A673 (cell line): ENCODE measurements around the gene ENOX1. TPM values are rescaled to one million over a fixed set of nuclear protein-coding genes. Genes with fewer than 3 reads are reported as not detected.

ENCODE experiments used
- BruUV-seq: library from RNA; stranded (reverse); fragments of 400-500 nt; replicated peaks from 2 replicates; lab custom pipeline; 2021; lab: Mats Ljungman, UMichigan
- CTCF ChIA-PET: fragments of 300-600 bp; sonication (Branson Sonifier 250); formaldehyde crosslinking; loops from one replicate; lab custom pipeline; 2022; ENCODE audit warnings: antibody characterized with exemption; lab: Charles Lee
- POLR2A ChIA-PET: fragments of 300-600 bp; sonication (Branson Sonifier 250); formaldehyde crosslinking; loops from one replicate; lab custom pipeline; 2022; ENCODE audit warnings: antibody characterized with exemption; ENCODE audit not compliant: low non-redundant PET; lab: Charles Lee
- DNase-seq: peaks from one replicate; pipeline ENCODE4 v3.0.0-alpha.2; 2015; ENCODE audit warnings: low spot score
- H3K27ac ChIP-seq: fragments of 200-600 bp; sonication (generic); 2 replicates; pipeline ENCODE4 v1.5.1; 2016; ENCODE audit warnings: mixed run types, low read depth, mild to moderate bottlenecking, mixed read lengths, antibody characterized with exemption, low read length; ENCODE audit not compliant: poor library complexity, severe bottlenecking
- H3K27me3 ChIP-seq: fragments of 200-600 bp; sonication (generic); replicated peaks from 2 replicates; pipeline ENCODE4 v1.6.1; 2017; ENCODE audit warnings: mixed run types, low read depth, mild to moderate bottlenecking, mixed read lengths, antibody characterized with exemption, low read length; ENCODE audit not compliant: insufficient read depth, poor library complexity
- H3K36me3 ChIP-seq: fragments of 200-600 bp; sonication (generic); 2 replicates; pipeline ENCODE4 v1.6.1; 2016; ENCODE audit warnings: mixed run types, mild to moderate bottlenecking, mixed read lengths, antibody characterized with exemption, low read length; ENCODE audit not compliant: insufficient read depth, poor library complexity, severe bottlenecking
- H3K4me1 ChIP-seq: fragments of 200-600 bp; sonication (generic); 2 replicates; pipeline ENCODE4 v1.6.1; 2017; ENCODE audit warnings: mixed run types, mild to moderate bottlenecking, mixed read lengths, antibody characterized with exemption, low read length; ENCODE audit not compliant: insufficient read depth, poor library complexity, severe bottlenecking
- H3K4me3 ChIP-seq: fragments of 200-600 bp; sonication (generic); 2 replicates; pipeline ENCODE4 v1.5.1; 2016; ENCODE audit warnings: low read depth, mixed run types, mild to moderate bottlenecking, mixed read lengths, low read length; ENCODE audit not compliant: poor library complexity, severe bottlenecking
- H3K9me3 ChIP-seq: fragments of 200-600 bp; sonication (generic); 2 replicates; pipeline ENCODE4 v1.6.1; 2016; ENCODE audit warnings: mixed run types, low read depth, mild to moderate bottlenecking, mixed read lengths, antibody characterized with exemption, low read length; ENCODE audit not compliant: poor library complexity, severe bottlenecking
- EZH2 ChIP-seq: fragments of 200-600 bp; sonication (generic); IDR thresholded peaks from 2 replicates; pipeline ENCODE4 v1.6.1; 2017; ENCODE audit warnings: borderline replicate concordance, low read depth, mild to moderate bottlenecking, mixed read lengths, antibody characterized with exemption, low read length; ENCODE audit not compliant: poor library complexity, severe bottlenecking
- intact Hi-C: fragments of 100-400 bp; cut with micrococcal nuclease; formaldehyde crosslinking; loops from one replicate; pipeline ENCODE4 v1.10.0; 2022; ENCODE audit not compliant: unreplicated experiment
- total RNA-seq: library from RNA; stranded (reverse); gene quantifications from 2 replicates; pipeline ENCODE4 v1.2.3, GENCODE V29; 2021
- TF ChIP-seq, protein P1 (sequence below): fragments of 300-800, 200-600 bp; sonication (generic); conservative IDR thresholded peaks from 2 replicates; pipeline ENCODE4 v1.5.1; 2017; ENCODE audit warnings: low read depth, mild to moderate bottlenecking, antibody characterized with exemption, low read length, moderate library complexity, mixed read lengths

ENOX1 gene
- total RNA-seq, 1 experiment from 2014 or later = 4.4 TPM

DNA sequence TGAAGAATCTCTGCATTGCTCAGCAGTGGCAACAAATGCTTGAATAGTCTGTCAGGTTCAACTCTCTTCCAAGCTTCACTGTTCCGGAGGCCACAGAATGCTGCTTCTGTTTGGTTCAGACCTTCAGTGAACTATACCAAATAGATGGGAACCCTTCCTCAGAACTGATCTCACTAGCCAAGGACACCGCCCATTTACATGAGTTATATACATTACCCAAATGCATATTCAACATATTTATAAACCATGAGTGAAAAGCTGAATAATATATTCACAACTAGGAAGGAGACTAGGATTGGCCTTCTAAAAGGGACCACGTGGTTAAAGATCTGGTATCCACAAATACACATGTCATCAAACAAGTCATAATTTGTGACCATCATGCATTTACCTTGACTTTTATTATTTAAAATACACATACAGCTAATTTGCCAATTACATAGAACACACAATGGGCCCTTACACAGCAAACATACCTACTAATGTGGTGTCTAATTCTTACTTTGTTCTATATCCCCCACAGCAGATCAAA, 49.3 kb downstream of the ENOX1 start:
- no TSS peak for BruUV-seq

DNA sequence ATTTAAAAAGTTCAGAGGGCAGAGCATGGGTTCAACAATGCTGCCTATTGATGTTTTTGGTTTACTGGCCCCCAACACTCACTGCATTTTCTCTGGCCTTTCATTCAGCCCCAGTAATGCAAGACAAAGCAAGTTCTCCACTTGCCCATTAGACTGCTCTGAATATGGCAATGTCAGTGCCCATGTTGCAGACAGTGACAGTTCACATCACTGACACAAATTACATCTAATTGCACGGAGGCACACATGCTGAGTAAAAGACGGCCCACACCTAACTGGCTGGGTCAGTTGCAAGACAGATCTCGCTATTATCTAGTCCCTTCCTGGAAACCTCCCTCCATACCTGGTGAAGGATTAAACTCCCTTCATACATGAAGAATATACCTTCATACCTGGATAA, 54.0 kb downstream of the ENOX1 start:
- H3K27ac ChIP-seq = no peak overlapping the region
- H3K4me3 ChIP-seq = no peak overlapping the region
- no peaks in the 10 kb centered on the region for H3K27me3 ChIP-seq
- no TSS peak for BruUV-seq
- no peak for DNase-seq
- H3K4me1 ChIP-seq = no peaks in the 10 kb centered on the region
- ChIA-PET CTCF (no interaction called here), POLR2A (no interaction called here)
- TF ChIP-seq, protein P1, sequence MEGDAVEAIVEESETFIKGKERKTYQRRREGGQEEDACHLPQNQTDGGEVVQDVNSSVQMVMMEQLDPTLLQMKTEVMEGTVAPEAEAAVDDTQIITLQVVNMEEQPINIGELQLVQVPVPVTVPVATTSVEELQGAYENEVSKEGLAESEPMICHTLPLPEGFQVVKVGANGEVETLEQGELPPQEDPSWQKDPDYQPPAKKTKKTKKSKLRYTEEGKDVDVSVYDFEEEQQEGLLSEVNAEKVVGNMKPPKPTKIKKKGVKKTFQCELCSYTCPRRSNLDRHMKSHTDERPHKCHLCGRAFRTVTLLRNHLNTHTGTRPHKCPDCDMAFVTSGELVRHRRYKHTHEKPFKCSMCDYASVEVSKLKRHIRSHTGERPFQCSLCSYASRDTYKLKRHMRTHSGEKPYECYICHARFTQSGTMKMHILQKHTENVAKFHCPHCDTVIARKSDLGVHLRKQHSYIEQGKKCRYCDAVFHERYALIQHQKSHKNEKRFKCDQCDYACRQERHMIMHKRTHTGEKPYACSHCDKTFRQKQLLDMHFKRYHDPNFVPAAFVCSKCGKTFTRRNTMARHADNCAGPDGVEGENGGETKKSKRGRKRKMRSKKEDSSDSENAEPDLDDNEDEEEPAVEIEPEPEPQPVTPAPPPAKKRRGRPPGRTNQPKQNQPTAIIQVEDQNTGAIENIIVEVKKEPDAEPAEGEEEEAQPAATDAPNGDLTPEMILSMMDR = no peak
- no peak for TF ChIP-seq EZH2
- intact Hi-C loops = no loop called here
- no peaks in the 10 kb centered on the region for H3K36me3 ChIP-seq
- no peaks in the 10 kb centered on the region for H3K9me3 ChIP-seq

More for the DNA sequence above, 49.3 kb downstream of the ENOX1 start:
- Histone ChIP-seq H3K9me3 (no peaks in the 10 kb centered on the region), H3K4me1 (no peaks in the 10 kb centered on the region), H3K27me3 (no peaks in the 10 kb centered on the region), H3K36me3 (no peaks in the 10 kb centered on the region), H3K4me3 (no peak overlapping the region), H3K27ac (no peak overlapping the region)
- TF ChIP-seq, protein P1 = no peak
- TF ChIP-seq EZH2 = no peak
- no peak for DNase-seq
- intact Hi-C loops = no loop called here
- POLR2A ChIA-PET = no interaction called here
- CTCF ChIA-PET = no interaction called here

DNA sequence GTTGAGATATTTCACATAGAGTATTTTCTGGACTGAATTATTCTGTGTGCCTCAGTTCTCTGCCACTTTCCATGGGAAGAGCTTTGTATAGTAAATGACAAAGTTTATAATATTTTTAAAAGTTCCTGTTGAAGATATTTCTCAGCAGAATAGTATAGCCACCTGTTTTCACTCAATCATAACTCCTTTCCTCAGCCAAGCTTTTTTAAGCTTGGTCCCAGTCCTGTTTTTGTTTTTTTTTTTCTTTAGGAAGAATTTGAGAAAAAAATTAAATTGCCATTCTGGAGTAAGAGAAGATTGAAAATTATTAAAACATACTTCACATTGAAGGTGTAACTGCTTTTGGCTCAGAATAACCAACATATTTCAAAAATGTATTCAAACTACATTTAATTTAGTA, 55.5 kb downstream of the ENOX1 start:
- POLR2A ChIA-PET = no interaction called here
- no peaks in the 10 kb centered on the region for H3K36me3 ChIP-seq
- H3K27me3 ChIP-seq = no peaks in the 10 kb centered on the region
- no peak for TF ChIP-seq EZH2
- TF ChIP-seq, protein P1 = no peak
- no peak overlapping the region for H3K4me3 ChIP-seq
- H3K4me1 ChIP-seq = no peaks in the 10 kb centered on the region
- CTCF ChIA-PET = no interaction called here
- H3K9me3 ChIP-seq = no peaks in the 10 kb centered on the region
- DNase-seq = no peak
- intact Hi-C loops = no loop called here
- no TSS peak for BruUV-seq
- H3K27ac ChIP-seq = no peak overlapping the region
